Uterine smooth muscle cell (primary cell): ENCODE data around the gene CSF1R. TPM values are rescaled to one million over a fixed set of nuclear protein-coding genes. Genes with fewer than 3 reads are reported as not detected.

ENCODE experiments used
- total RNA-seq: library from RNA; depleted of rRNA; stranded (reverse); fragments of >200 nt; gene quantifications from 2 replicates; pipeline ENCODE4 v1.2.3, GENCODE V29; 2014

Gene CSF1R
- under 0.01 and 0.25 TPM in 2 replicates for total RNA-seq

DNA sequence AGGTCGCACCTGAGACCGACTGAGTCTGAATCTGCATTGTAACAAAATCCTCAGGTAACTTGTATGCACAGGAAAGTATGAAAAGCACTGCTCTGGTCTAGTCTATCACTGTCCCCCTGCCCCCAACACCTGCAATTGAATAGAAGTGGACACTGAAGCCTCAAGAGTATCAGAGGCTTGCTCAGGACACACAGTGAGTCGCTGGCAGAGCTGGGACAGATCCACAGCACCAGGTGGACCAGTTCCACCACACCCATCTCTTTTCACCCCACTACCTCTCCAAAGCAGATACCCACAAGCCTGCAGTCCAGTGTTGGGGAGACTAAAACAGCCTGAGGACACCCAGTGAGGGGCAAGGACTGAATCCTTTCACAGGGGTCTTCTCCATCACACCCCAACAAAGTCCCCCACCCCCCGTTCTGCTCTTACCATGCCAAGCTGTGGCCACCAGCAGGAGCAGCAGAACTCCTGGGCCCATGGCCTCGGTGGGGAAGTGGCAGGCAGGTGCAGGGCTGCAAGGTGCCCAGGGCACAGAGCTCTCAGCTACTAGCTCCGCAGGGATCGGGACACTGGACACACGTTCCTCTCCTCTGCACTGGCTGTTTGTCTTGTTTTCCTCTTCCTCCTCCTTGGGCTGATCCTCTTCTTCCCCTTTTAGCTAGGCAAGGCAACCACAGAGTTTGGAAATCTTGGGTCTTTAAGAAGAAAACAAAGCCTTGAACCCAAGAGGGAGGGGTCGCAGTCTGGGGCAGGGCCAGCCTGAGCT lies at the start of gene CSF1R:
Gene CSF1R, minus strand, starts transcription at position 605 of the 766 bp plus-strand sequence. Its CDS starts 127 bp downstream, at position 478.

Other genes with a start within 250 kb of the CSF1R start
- not detected in 2 replicates for gene PDE6A, start 141.8 kb downstream of the CSF1R start, total RNA-seq
- gene SLC26A2, start 125.8 kb downstream of the CSF1R start, total RNA-seq = 16.5 and 18.2 TPM in 2 replicates
- 6.3 and 7.0 TPM in 2 replicates for gene TIGD6, start 85.9 kb downstream of the CSF1R start, total RNA-seq
- 46.4 and 49.9 TPM in 2 replicates for gene HMGXB3, start 85.8 kb downstream of the CSF1R start, total RNA-seq
- gene PDGFRB, start 69.3 kb upstream of the CSF1R start, total RNA-seq = 94.2 and 160 TPM in 2 replicates
- 0.12 TPM in 1 of 2 replicates, not detected in the other for gene CDX1, start 80.2 kb upstream of the CSF1R start, total RNA-seq
- gene SLC6A7, start 103.5 kb upstream of the CSF1R start, total RNA-seq = under 0.01 TPM in 1 of 2 replicates, not detected in the other
- 1.4 and 1.8 TPM in 2 replicates for gene CAMK2A, start 203.2 kb upstream of the CSF1R start, total RNA-seq
- 18.1 and 34.3 TPM in 2 replicates for gene ARSI, start 216.4 kb upstream of the CSF1R start, total RNA-seq